Cardiac muscle cell (in vitro differentiated cells and primary cell): Measurements from ENCODE around the gene LZTS2. TPM values are rescaled to one million over a fixed set of nuclear protein-coding genes. Genes with fewer than 3 reads are reported as not detected.

Experiments
- DNase-seq, 2 donors: peaks; one replicate each; pipeline versions ENCODE4 v3.0.0 to v3.0.0-alpha.2; 2010 to 2017; ENCODE audit warnings: low read depth in 1 of 2, low spot score in 1 of 2
- H3K27ac ChIP-seq: fragments of 200-600 bp; sonication (generic); 2 replicates; pipeline ENCODE4 v1.5.1; 2016
- H3K27me3 ChIP-seq: fragments of 200-600 bp; sonication (generic); 2 replicates; pipeline ENCODE4 v1.6.0; 2016; ENCODE audit warnings: control low read depth
- H3K36me3 ChIP-seq: fragments of 200-600 bp; sonication (generic); 2 replicates; pipeline ENCODE4 v1.5.1; 2016; ENCODE audit warnings: control low read depth
- H3K4me1 ChIP-seq: fragments of 200-600 bp; sonication (generic); 2 replicates; pipeline ENCODE4 v1.8.1; 2017; ENCODE audit warnings: low read depth, mild to moderate bottlenecking, mixed run types
- H3K4me3 ChIP-seq: fragments of 200-600 bp; sonication (generic); 2 replicates; pipeline ENCODE4 v1.5.1; 2016; ENCODE audit warnings: mild to moderate bottlenecking
- H3K9me3 ChIP-seq: fragments of 200-600 bp; sonication (generic); 2 replicates; pipeline ENCODE4 v1.5.1; 2017; ENCODE audit warnings: low read depth, mild to moderate bottlenecking, control low read depth
- polyA plus RNA-seq: library from polyadenylated mRNA; unstranded; fragments of >200 nt; fragmentation: Nextera tagmentation; extraction: Ambion mirVana; gene quantifications from 2 replicates; pipeline ENCODE4 v1.2.1, GENCODE V29; 2016
- total RNA-seq: library from RNA; depleted of rRNA; stranded (reverse); fragments of >200 nt; gene quantifications from 2 replicates; pipeline ENCODE4 v1.2.3, GENCODE V29; 2016
- TF ChIP-seq, protein P1 (sequence below): IDR thresholded peaks from 2 replicates; pipeline ENCODE4 v1.5.1; 2012; ENCODE audit warnings: low read depth, mild to moderate bottlenecking, low read length

Gene LZTS2
- total and polyA plus RNA-seq, 2 experiments from 2014 or later, result 128 to 168 TPM

DNA sequence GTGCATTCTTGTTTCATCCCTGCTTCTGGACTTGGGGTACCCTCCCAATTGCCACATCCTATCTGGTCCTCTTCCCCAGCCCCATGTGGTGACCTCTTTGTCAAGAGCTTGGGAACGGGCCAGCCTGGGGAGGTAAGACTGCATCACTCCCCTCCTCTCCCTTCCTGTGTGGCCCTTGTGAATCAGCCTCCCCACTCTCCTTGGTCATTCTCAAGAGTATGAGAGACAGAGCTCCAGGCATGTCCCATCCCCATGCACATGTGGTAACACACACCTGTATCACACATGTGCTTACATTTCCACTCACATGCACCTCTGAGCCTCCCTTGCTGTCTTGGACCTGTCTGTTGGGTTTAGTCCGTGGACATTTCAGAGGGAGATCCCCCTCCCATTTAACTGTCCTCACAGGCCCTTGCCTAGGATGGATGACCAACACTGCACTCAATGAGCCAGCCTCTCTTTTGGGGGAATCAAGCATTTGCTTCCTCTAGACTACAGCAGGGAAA, 14.9 kb upstream of the LZTS2 start:
- H3K4me3 ChIP-seq, result no peak overlapping the region
- H3K9me3 ChIP-seq, result no peaks in the 10 kb centered on the region
- H3K27ac ChIP-seq, result no peak overlapping the region
- peaks cover 11% of the 10 kb centered on the region for H3K36me3 ChIP-seq
- DNase-seq, result peak in 1 of 2 donors; percentile 14
- peaks cover 7% of the 10 kb centered on the region for H3K4me1 ChIP-seq
- no peaks in the 10 kb centered on the region for H3K27me3 ChIP-seq
- TF ChIP-seq, protein P1, sequence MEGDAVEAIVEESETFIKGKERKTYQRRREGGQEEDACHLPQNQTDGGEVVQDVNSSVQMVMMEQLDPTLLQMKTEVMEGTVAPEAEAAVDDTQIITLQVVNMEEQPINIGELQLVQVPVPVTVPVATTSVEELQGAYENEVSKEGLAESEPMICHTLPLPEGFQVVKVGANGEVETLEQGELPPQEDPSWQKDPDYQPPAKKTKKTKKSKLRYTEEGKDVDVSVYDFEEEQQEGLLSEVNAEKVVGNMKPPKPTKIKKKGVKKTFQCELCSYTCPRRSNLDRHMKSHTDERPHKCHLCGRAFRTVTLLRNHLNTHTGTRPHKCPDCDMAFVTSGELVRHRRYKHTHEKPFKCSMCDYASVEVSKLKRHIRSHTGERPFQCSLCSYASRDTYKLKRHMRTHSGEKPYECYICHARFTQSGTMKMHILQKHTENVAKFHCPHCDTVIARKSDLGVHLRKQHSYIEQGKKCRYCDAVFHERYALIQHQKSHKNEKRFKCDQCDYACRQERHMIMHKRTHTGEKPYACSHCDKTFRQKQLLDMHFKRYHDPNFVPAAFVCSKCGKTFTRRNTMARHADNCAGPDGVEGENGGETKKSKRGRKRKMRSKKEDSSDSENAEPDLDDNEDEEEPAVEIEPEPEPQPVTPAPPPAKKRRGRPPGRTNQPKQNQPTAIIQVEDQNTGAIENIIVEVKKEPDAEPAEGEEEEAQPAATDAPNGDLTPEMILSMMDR, result no peak

DNA sequence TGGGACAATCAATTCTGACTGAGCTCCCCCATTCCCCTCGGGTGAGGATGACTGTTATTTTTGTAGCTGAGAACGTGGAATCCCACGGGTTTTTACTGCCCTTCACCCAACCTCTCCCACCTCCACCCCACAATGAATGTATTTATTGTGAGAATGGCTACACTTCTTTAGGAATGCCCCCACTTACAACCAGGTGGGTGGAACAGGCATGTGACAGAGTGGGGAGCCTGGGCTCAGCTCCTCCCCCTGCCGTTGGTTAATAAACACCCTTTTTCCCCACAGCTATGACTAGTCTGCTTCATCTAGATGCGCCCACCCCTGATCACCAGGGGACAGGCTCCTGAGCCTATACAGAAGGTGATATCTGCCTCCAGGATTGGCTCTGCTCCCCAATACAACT, 14.3 kb upstream of the LZTS2 start:
- Histone ChIP-seq H3K27me3 (no peaks in the 10 kb centered on the region), H3K4me1 (peaks cover 7% of the 10 kb centered on the region), H3K9me3 (no peaks in the 10 kb centered on the region), H3K36me3 (peaks cover 11% of the 10 kb centered on the region), H3K27ac (no peak overlapping the region), H3K4me3 (no peak overlapping the region)
- no peak for DNase-seq
- TF ChIP-seq, protein P1, result no peak

DNA sequence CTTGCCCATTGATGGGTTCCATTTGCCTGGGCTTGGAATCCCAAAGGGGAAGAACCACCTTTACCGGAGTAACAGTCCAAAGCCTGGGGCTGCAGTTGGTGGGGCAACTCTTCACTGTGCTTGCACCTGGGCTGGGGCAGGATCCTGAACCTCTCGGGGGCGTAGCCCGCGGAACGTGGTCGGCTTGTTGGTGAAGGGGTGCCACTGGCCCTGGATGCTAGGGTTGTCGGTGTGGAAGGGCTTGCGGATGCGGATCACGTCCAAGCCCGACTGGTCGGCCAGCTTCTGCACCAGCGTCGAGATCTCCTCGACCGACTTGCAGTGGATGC, 13.0 kb upstream of the LZTS2 start:
- TF ChIP-seq, protein P1, result no peak
- no peaks in the 10 kb centered on the region for H3K27me3 ChIP-seq
- H3K36me3 ChIP-seq, result peaks cover 14% of the 10 kb centered on the region
- H3K4me3 ChIP-seq, result peak overlapping the region; percentile 82
- peak overlapping the region; percentile 94 for H3K27ac ChIP-seq
- H3K4me1 ChIP-seq, result peaks cover 7% of the 10 kb centered on the region
- no peaks in the 10 kb centered on the region for H3K9me3 ChIP-seq
- DNase-seq, result no peak

DNA sequence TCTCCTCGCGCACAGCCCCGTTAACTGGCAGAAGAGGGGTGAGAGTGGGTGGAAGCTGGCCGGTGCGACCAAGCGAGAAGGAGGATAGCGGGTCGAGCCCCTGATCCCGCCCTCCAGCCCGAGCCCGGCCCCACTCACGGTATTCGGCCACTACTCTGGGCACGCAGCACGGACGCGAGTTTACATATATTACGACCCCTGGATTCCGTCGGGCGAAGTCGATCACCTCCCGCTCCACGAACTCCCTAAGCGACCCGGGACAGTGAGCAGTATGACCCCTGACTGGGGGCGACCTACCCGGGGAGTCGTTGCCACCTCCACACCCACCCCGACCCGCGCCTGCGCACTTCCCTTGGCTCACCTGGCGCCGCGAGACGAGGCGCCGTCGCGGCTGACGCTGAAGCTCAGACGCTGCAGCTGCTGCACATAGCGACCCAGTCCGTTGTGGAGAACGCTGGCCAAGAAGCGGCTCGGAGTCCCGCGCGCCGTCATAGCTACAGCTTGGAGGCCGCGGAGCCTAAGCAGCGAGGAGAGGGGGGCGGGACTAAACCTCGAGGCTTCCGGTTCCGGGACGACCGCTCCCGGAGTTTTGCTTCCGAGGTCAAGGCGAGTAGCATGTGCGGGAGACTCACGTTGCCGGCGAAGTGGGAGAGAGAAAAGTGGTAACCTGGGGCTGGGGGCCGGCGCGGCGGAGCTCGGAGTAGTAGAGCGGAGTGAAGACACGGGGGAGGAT, 12.5 kb upstream of the LZTS2 start, which contains the start of the genes MRPL43 and TWNK:
MRPL43 (minus strand) TSS at position 546 of the 733 bp plus-strand sequence; CDS start at position 492, 54 bp downstream.
TWNK (plus strand) TSS at position 592 of the 733 bp plus-strand sequence. CDS start 668 bp downstream, outside the sequence.
- TF ChIP-seq, protein P1, result no peak
- H3K4me3 ChIP-seq, result peak within 1 kb of the TSS; percentile 82
- H3K27ac ChIP-seq, result peak within 1 kb of the TSS; percentile 94

DNA sequence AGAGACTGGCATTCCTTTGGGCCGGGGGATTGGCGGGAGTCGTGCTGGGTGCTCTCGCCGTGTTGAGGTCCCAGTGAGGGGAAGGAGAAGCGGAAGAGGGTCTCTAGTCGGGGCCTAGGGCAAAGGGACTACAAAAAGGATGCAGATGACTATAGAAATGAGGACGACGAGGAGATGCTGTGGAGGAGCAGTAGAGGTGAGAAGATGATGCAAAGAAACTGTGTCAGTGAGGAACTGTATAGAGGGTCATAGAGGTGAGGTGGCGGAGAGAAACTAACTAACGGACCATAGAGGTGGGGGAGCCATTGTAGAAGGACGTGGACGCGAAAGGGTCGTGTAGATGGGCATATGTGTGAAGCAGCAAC, 11.9 kb upstream of the LZTS2 start:
- TF ChIP-seq, protein P1, result no peak
- Histone ChIP-seq H3K4me3 (peak overlapping the region; percentile 82), H3K9me3 (no peaks in the 10 kb centered on the region), H3K36me3 (peaks cover 13% of the 10 kb centered on the region), H3K27ac (peak overlapping the region; percentile 94), H3K4me1 (peaks cover 7% of the 10 kb centered on the region), H3K27me3 (no peaks in the 10 kb centered on the region)
- no peak for DNase-seq

More for the DNA sequence above, 12.5 kb upstream of the LZTS2 start, which contains the start of the genes MRPL43 and TWNK:
- Histone ChIP-seq H3K4me1 (peaks cover 7% of the 10 kb centered on the region), H3K27me3 (no peaks in the 10 kb centered on the region), H3K9me3 (no peaks in the 10 kb centered on the region), H3K36me3 (peaks cover 13% of the 10 kb centered on the region)
- DNase-seq, result peak; percentile 76 to 89
